Epithelial cell of prostate (primary cell): Measurements from ENCODE around the gene MAN1B1.
"Not testable (repeated sequence)": the region's sequence is repeated elsewhere in the genome, so short reads cannot be mapped to it uniquely, and the experiment has no call there.

ENCODE experiments used
- DNase-seq: peaks from one replicate; pipeline ENCODE4 v3.0.0-alpha.2; 2011; ENCODE audit warnings: low read depth, low spot score
- H3K27ac ChIP-seq: fragments of 450-650 bp; 2 replicates; pipeline ENCODE4 v1.5.1; 2017; ENCODE audit warnings: mild to moderate bottlenecking

Gene MAN1B1

DNA sequence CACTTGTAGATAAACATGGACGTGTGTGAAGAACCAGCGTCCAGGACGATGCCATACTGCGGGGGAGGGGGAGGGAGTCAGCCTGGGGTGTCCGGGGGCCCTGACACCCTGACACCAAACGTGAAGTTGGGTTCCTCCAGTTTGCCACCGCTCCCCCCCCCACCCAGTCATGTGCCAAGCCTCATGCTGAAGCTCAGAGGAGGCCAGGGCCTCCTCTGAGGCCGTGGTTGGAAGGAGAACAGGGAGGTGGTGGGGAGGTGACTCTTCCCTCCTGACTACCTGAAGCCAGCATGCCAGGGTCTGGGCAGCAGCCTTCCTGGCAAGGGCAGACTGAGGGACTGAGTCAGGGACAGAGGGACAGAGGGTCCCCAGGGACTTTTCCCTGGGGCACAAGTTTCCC, 34.5 kb upstream of the MAN1B1 start:
- H3K27ac ChIP-seq: no peak overlapping the region
- no peak for DNase-seq

DNA sequence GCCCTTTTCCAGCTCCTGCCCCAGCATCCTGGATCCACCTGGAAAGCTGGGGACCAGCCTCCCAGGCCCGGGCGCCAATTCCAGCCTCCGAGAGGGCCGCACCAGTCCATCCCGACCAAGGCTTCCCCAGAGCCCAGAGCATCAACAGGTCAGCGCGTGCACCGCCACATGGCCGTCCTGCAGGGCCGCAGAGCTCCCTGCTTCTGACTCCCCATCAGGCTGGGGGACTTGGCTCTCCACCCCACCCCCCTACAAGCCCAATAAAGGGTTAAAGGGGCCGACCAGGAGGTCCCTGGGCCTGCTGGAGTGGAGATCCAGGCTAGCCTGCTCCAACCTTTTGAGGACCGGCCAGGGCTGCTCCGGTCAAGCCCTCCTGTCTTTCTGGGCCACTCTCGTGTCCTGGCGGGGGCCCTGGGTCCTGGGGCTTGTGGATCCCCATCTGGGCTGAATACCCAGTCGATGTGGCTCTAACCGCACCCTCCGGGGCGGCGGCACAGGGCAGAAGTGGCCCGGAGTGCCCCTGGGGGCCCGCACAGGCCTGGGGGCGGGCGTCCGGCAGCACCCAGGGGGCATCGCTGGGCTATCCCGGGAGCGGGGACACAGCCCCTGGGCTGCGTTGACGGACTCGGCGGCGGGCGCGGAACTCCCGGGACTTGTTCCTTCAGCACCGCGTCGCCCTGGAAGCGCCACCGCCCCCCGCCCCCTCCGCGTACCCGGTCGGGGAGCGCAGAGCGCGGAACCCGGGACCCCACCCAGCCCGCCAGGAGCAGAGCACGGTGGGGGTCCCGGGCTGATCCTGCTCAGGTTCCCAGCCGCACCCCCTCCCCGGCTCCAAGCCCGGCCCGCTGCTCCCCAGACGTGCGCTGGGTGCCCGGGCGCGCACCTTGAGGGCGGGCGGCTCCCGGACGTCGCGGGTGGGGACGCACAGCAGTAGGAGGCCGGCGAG, 33.5 kb upstream of the MAN1B1 start:
- no peak overlapping the region for H3K27ac ChIP-seq
- DNase-seq: no peak

DNA sequence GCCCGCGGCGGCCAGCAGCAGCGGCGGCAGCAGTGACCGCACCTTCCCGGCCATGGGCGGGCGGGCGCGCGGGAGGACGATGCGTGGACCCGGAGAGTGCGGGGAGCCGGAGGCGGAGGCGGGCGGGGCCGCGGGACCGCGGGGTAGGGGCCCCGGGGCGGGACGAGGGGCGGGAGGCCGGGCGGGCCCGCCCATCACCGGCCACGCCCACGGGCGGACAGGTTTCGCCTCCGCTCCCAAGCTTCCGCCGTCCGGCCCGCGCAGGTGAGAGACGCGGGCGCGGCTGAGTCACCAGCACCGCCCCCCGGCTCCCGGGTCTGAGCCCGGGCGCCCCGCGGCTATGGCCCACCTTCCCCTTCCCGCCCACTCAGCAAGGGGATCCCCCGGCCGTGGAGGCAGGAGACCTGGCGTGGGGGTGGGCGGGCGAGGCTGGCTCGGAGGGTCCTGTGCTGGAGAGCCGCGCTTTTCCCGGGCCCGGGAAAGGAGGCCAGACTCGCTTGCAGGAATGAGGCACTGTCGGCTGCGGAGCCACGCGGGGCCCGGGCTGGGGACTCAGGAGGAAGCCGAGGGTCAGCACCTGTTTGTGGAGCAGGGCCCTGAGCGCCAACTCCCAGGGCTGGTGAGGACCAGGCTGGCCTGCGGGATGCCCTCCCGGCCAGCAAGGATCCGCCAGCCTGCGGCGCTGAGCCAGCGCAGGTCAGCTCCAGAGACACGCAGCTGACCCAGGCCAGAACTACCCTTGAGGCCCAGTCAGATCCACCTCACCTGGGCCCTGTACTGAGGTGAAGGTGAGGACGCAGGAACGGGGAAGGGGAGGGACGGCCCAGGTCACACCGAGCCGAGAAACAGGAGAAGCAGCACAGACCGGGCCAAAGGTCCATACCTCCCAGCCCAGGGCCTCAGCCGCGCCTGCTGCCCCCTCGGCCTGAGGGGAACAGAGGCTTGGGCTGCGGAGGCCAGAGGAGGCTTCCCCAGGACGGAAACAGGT, 32.5 kb upstream of the MAN1B1 start, which contains the start of gene ENTPD2:
TSS of gene ENTPD2 (minus strand) at position 118 of the 988 bp plus-strand sequence. CDS start at position 54, 64 bp downstream.
- no peak for DNase-seq
- no peak within 1 kb of the TSS for H3K27ac ChIP-seq

DNA sequence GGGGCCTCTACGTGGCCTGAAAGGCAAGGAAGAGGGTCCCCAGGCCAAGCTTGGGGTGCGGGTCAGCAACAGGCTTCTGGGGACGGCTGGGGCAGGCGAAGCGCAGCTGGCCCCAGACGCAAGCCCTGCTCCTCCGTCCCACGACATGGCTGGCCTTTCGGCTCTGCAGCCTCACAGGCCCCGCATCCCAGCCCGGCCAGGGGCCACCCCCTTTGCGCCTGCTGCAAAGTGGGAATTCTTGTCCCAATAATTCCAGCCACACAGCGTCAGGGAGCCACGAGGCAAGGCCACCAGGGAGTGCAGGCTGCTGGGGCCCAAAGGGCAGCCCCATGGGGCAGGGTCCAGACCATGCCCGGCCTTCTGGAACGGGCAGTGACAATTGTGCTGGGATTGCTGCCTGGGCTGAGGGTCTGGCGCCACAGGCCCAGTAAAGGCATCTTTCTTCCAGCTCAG, 31.8 kb upstream of the MAN1B1 start:
- DNase-seq: no peak
- H3K27ac ChIP-seq: no peak overlapping the region

DNA sequence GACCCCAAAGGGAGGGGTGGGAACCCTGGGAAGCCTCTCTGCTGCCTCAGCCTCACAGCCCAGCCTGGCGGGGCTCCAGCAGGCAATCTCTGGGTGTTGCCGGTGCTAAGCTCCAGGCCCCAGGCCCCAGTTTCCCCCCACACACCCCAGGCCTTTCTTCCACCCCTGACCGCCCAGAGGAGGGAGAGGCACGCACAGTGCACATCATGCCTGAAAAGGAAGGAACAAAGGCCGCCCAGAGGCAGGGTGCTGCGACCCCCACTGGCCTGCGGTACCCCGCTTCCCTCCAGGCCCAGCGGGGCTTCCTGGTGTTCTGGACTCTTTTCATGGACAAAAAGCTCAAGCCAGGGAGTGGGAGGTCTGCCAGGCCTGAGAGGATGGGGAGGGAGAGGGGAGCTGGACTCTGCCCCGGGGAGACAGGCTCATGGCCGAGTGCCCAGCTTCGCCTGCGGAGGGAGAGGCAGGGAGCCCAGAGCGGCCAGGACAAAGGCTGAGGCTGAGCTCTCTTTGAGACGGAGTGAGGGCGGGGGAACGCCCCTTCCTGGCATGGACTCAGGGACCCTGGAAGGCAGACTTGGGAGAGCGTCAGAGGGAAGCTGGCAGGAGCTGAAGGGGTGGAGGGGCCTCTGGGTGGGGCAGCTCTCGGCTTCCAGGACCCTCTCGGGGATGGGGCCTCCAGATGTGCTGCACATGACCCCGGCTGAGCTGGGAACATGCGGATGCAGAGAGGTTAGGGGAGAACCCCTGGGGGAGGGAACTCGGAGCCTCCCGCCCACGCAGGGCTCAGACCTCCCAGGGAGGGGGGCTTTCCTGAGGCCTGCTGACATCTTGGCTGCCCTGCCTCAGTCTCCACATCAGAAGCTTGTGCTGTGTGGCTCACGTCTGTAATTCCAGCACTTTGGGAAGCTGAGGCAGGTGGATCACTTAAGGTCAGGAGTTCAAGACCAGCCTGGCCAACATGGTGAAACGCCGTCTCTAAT, 31.1 kb upstream of the MAN1B1 start:
- no peak overlapping the region for H3K27ac ChIP-seq
- no peak for DNase-seq

DNA sequence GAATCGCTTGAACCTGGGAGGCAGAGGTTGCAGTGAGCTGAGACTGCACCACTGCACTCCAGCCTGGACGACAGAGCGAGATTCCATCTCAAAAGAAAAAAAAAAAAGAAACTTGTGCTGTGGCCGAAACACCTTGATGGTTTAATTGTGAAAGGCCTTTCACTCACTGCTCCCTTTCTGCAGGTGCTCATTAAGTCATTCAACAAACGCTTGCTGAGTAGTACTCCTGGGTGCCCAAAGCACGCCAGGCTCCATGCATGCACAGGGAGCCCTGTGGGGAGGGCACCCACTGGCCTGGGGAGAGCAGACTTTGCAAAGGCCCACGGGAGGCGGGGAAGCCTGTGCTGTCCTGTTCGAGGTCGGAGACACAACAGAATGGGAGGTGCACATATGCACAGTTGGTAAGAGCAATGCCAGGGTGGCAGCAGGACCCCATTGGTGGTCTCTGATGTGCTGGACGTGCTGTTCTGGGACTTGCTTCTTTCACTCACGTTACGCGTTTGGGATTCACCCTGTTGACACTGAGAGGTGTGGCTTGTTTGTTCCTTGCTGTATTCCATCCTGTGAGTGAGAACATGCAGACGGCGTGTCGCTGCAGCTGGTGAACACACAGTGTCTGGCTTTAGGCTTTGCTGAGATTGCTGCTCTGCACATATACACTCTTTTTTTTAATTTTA, 29.9 kb upstream of the MAN1B1 start:
- DNase-seq: no peak
- H3K27ac ChIP-seq: no peak overlapping the region

DNA sequence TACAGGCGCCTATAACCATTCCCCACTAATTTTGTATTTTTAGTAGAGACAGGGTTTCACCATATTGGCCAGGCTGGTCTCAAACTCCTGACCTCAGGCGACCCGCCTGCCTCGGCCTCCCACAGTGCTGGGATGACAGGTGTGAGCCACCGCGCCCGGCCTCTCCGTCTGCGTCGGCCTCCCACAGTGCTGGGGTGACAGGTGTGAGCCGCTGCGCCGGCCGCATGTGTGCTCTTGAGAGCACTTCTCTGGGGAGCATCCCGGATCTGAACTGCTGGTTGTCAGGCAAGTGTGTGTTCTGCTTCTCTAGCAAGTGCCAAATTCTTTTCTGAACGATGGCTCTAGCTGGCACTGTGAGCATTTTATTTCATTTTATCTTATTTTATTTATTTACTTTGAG, 29.2 kb upstream of the MAN1B1 start:
- no peak overlapping the region for H3K27ac ChIP-seq
- DNase-seq: no peak

DNA sequence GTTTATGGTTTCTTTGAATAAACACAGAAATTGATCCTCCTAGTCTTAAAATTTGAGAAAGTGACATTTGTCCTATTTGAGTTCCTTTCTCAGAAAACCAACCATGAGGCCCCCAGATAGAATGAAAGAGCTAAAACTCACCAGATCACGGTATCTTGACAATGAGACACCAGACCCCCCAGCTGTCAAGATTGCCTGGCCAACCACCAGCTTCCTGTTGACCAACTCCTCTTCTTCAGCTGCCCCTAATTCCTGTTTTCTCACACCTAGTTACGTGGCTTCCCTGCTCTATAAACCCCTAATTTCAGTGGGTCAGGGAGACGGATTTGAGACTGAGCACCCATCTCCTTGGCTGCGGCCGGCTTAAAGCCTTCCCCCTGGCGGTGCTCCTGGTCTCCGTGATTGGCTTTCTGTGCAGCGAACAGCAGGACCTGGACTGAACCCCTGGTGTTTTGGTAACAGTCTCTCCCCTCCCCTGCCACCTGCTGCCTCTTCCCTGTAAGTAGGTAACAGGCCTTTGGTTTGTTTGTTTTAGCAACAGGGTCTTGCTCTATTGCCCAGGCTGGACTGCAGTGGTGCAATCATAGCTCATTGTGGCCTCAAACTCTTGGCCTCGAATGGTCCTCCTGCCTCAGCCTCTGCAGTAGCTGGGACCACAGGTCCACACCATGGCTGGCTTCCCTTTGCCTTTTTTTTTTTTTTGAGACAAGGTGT, 28.1 kb upstream of the MAN1B1 start:
- no peak overlapping the region for H3K27ac ChIP-seq
- DNase-seq: no peak

DNA sequence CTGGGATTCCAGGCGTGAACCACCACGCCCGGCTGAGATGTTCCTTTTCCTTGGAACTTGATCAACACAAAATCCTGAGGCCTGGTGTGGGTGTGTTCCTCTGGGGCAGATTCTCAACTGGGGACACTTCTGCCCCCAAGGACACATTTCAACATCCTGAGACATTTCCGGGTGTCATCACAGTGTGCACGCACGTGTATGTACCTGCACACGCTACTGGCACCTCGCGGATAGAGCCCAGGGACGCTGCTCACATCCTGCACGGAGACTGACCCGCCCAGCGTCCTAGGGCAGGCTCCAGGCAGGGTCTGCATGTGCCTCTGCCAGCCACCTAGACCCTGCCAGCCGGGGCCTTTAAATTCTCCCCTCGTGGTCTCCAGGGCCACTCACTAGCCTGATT, 24.4 kb upstream of the MAN1B1 start:
- H3K27ac ChIP-seq: no peak overlapping the region
- DNase-seq: no peak

DNA sequence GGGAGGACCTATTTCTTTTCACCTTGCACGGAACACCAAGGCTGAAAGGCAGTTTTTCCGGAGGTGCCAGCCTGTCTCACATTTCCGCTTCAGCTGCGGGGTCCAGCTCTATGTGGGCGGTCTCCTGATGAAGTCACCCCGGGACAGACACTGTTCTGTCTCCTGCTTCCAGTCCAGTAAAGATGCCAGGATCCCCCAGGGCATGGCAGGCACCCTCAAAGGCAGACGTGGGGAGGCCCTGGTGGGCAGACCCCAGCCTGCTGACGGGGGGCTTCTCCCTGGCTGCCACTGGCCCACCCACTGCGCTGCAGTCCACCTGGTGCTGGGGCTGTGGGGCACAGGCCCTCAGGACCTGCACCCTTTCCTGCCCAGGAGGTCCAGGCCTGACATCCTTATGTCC, 24.0 kb upstream of the MAN1B1 start:
- not testable (repeated sequence) for H3K27ac ChIP-seq, DNase-seq

DNA sequence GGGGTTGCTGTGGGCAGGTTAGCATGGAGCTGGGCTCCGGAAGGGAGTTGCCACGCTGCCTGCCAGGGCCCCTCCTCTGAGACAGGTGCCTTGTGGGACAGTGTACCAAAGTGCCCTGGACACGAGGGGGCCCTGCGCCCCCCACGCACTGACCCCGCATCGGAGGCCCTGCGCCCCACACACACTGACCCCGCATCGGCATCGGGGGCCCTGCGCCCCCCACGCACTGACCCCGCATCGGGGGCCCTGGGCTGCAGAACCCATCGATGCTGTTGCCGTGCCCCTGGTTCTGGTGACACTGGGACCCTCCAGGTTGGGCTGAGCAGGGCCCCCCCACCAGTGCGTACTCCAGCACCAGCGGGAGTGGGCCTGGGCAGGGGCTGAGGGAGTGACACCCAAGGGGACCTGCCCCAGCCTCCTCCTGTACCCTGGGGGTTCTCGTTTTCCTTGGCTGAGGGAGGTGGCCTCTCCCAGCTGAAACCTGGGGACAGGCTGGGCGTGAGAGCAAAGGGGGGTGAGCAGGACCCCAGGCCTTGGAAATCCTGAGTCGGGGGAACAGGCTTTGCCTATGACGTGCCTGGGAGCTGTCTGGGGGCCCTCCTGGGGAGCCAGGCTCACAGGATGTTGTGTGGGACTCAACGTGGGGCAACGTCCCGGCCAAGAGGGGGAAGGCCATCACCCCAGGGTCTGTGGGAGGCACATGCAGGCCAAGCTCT, 23.3 kb upstream of the MAN1B1 start:
- no peak for DNase-seq

DNA sequence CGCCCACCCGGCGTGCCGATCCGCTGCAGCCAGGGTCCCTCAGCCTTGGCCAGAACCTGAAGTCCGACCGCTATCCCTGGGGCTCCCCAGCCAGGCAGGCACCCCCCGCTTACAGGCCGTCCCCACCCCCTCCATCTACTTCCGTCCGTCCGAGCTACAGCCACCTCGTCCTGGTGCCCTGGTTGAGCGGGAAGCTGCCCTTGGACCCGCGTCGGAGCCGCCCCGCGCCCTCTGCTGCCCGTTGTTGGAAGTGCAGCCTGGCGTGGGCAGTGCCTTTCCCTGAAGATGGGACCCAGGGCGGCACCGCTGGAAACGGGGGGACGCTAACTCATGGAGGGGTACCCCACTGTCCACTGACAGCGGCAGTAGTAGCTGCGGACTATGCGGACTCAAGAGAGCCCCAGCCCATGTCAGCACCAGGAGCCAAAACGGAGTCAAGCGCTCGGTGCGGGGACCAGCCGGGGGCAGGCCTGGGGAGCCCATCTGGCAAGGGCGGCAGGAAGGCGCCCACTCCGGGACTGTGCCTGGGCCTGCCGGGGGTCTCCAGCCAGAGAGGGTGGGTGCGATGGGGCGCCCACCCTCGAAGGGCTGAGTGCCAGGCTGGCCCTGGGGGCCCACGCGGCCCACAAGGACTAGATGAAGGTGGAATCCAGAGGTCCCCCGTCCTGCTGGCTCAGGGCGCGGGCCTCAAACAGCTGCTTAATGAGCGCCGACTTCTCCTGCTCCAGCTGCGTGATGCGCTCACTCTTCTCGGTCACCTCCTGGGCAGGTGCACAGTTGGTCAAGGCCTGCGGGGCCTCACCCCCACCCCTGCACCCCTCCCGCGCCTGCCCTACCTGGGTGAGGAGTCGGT, 22.5 kb upstream of the MAN1B1 start:
- H3K27ac ChIP-seq: no peak overlapping the region
- DNase-seq: no peak

More for the DNA sequence above, 23.3 kb upstream of the MAN1B1 start:
- no peak overlapping the region for H3K27ac ChIP-seq

DNA sequence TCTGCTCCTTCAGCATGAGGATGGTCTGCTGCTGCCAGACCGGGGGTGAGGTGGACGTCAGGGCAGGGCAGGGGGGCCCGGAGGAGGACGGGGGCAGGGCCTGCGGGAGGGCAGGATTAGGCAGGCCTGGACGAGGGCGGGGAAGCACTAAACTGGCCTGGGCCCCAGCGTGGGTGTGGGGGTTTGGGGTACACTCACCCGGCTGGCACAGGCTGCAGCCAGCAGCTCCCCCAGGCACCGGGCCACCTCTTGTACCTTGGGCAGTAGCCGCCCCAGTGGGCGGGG, 22.0 kb upstream of the MAN1B1 start:
- H3K27ac ChIP-seq: no peak overlapping the region
- no peak for DNase-seq

DNA sequence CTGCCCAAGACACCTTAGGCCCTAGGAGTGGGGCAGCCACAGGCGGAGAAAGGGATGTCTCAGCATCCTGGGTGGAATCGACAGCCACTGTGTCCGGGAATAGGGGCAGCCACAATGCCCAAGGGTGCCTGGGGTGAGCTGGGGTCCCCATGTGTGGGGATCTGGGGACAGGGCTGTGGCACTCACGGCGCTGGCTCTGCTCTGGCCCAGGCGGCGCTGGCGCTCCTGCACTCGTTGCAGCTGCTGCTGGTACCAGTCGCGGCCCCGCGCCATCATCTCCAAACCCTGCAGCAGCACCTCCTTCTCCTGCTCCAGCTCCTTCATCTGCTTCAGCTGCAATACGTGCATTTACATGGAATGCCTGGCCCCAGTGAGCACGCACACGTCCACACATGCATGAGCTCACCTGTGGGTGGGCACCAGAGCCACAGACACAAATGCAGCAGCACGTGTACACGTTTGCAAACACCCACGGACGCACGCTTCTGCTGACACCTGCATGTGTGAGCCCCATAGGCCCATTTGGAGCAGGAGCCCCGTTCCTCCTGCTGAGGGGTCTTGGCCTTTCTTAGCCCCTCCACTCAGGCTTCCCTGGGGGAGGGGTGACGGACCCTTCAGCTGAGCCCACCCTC, 21.3 kb upstream of the MAN1B1 start:
- no peak for DNase-seq
- H3K27ac ChIP-seq: no peak overlapping the region

DNA sequence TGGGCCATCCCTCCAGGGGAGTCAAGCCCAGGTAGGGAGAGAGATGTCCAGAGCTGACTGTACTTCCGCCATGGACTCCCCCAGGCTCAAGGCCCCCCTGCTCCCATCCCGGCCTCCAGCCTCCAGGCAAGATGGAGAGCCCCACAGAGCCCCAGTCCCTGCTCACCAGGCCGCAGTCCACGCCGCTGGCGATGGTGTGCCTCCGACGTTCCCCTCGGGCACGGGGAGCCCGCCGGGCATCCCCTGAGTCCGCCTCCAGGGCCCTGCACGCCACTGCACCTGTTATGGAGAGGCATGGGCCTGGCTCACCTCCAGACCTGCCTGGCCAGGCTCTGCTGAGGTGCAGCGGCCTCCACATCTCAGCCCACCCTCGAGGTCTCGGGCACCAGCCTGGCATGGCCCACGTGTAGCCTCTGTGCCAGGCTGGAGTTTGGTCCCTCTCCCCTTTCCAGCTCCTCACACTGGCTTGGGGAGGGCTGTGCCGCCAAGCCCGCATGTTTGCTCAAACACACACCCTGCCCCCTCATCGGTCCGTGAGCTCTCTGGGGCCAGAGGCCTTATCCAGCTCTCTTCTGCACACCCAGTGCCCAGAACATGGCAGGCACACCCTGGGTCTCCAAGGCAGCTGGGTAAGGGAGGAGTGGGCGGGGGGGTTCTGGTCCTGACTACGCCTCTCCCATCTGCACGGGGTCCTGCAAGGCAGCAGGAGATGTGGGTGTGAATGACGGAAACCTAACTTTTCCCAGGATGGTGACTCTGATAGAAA, 20.5 kb upstream of the MAN1B1 start:
- DNase-seq: no peak
- H3K27ac ChIP-seq: no peak overlapping the region
